Activated CD4-positive, alpha-beta memory T cell treated with anti-CD3 and anti-CD28 coated beads, Interleukin-2, amount 10 ng/mL, durations not matched to agents 7 days and 5 days (primary cell): ENCODE measurements around the gene R3HDML. TPM values are rescaled to one million over a fixed set of nuclear protein-coding genes. Genes with fewer than 3 reads are reported as not detected.
"Not testable (repeated sequence)": the region's sequence is repeated elsewhere in the genome, so short reads cannot be mapped to it uniquely, and the experiment has no call there.

Experiments used
- CTCF ChIA-PET: fragments of 350-600 bp; sonication (Branson Sonifier 250); formaldehyde crosslinking; loops from one replicate; lab custom pipeline; 2021; ENCODE audit warnings: antibody characterized with exemption, inconsistent platforms; lab: Charles Lee
- POLR2A ChIA-PET: fragments of 350-600 bp; sonication (Branson Sonifier 250); formaldehyde crosslinking; loops from one replicate; lab custom pipeline; 2021; ENCODE audit warnings: antibody characterized with exemption; lab: Charles Lee
- DNase-seq: peaks from one replicate; pipeline ENCODE4 v3.0.0-alpha.2; 2020
- H3K27ac Mint-ChIP-seq: one replicate; pipeline ENCODE4 v1.8.0; 2021; ENCODE audit warnings: mild to moderate bottlenecking, mixed read lengths
- H3K27me3 Mint-ChIP-seq: one replicate; pipeline ENCODE4 v1.8.0; 2021; ENCODE audit warnings: mixed read lengths
- H3K36me3 Mint-ChIP-seq: one replicate; pipeline ENCODE4 v1.8.0; 2021; ENCODE audit warnings: low read depth, mixed read lengths
- H3K4me1 Mint-ChIP-seq: one replicate; pipeline ENCODE4 v1.8.0; 2021; ENCODE audit warnings: mixed read lengths
- H3K4me3 Mint-ChIP-seq: one replicate; pipeline ENCODE4 v1.8.0; 2021; ENCODE audit warnings: mild to moderate bottlenecking, mixed read lengths
- H3K9me3 Mint-ChIP-seq: one replicate; pipeline ENCODE4 v1.8.0; 2021; ENCODE audit warnings: mixed read lengths
- total RNA-seq, 2 experiments: library from RNA; stranded (reverse); gene quantifications; one replicate each; pipeline ENCODE4 v1.2.3, GENCODE V29; 2021

The R3HDML gene
- not detected for total RNA-seq

- H3K9me3 Mint-ChIP-seq = no peaks in the 10 kb centered on the region
- no peaks in the 10 kb centered on the region for H3K36me3 Mint-ChIP-seq
- H3K4me3 Mint-ChIP-seq = no peak within 1 kb of the TSS
- H3K4me1 Mint-ChIP-seq = no peaks in the 10 kb centered on the region
- CTCF ChIA-PET = no interaction called here
- POLR2A ChIA-PET = no interaction called here
- H3K27ac Mint-ChIP-seq = no peak within 1 kb of the TSS
- DNase-seq = no peak
- H3K27me3 Mint-ChIP-seq = peaks cover 13% of the 10 kb centered on the region
These were observed at the start of gene R3HDML for GRCh38 chr20:44336725-44337380. R3HDML (plus strand) TSS chr20:44337043; CDS start chr20:44337158, 115 bp downstream.

GRCh38 chr20:44287272-44288097 lies 49.4 kb upstream of the R3HDML start:
- CTCF ChIA-PET = interaction anchor here (0.7 to 4.8 kb wide), 3 partner anchors 24 to 97 kb away, joined by 3 to 11 read pairs (median 6); partner anchors contain the start of gene FITM2
- H3K27me3 Mint-ChIP-seq = peaks cover 2% of the 10 kb centered on the region
- H3K36me3 Mint-ChIP-seq = no peaks in the 10 kb centered on the region
- no peak overlapping the region for H3K27ac Mint-ChIP-seq
- H3K4me1 Mint-ChIP-seq = no peaks in the 10 kb centered on the region
- no peaks in the 10 kb centered on the region for H3K9me3 Mint-ChIP-seq
- H3K4me3 Mint-ChIP-seq = no peak overlapping the region
- DNase-seq = no peak
- POLR2A ChIA-PET = no interaction called here

GRCh38 chr20:44288252-44288651 lies 48.6 kb upstream of the R3HDML start:
- Mint-ChIP-seq H3K36me3 (no peaks in the 10 kb centered on the region), H3K27me3 (peaks cover 2% of the 10 kb centered on the region), H3K9me3 (no peaks in the 10 kb centered on the region), H3K27ac (no peak overlapping the region), H3K4me3 (no peak overlapping the region), H3K4me1 (no peaks in the 10 kb centered on the region)
- POLR2A ChIA-PET = no interaction called here
- CTCF ChIA-PET = interaction anchor here (2.0 kb wide), 1 partner anchor 71 kb away, joined by 6 read pairs; no protein-coding TSS in a partner anchor
- DNase-seq = no peak

GRCh38 chr20:44291754-44292153 lies 45.1 kb upstream of the R3HDML start:
- ChIA-PET POLR2A (no interaction called here), CTCF (no interaction called here)
- DNase-seq = no peak
- H3K9me3 Mint-ChIP-seq = no peaks in the 10 kb centered on the region
- no peaks in the 10 kb centered on the region for H3K36me3 Mint-ChIP-seq
- no peaks in the 10 kb centered on the region for H3K4me1 Mint-ChIP-seq
- no peaks in the 10 kb centered on the region for H3K27me3 Mint-ChIP-seq
- H3K27ac Mint-ChIP-seq = no peak overlapping the region
- H3K4me3 Mint-ChIP-seq = no peak overlapping the region

- H3K27ac Mint-ChIP-seq = no peak overlapping the region
- POLR2A ChIA-PET = no interaction called here
These were observed 40.8 kb upstream of the R3HDML start for GRCh38 chr20:44296011-44296410.

GRCh38 chr20:44297721-44298120 lies 39.1 kb upstream of the R3HDML start:
- no peaks in the 10 kb centered on the region for H3K27me3 Mint-ChIP-seq
- no peak overlapping the region for H3K4me3 Mint-ChIP-seq
- ChIA-PET CTCF (no interaction called here), POLR2A (no interaction called here)
- DNase-seq = no peak
- no peaks in the 10 kb centered on the region for H3K36me3 Mint-ChIP-seq
- no peaks in the 10 kb centered on the region for H3K9me3 Mint-ChIP-seq
- H3K4me1 Mint-ChIP-seq = no peaks in the 10 kb centered on the region
- H3K27ac Mint-ChIP-seq = no peak overlapping the region

More at GRCh38 chr20:44296011-44296410, 40.8 kb upstream of the R3HDML start:
- no peak for DNase-seq
- H3K4me1 Mint-ChIP-seq = no peaks in the 10 kb centered on the region
- no peak overlapping the region for H3K4me3 Mint-ChIP-seq
- CTCF ChIA-PET = no interaction called here
- no peaks in the 10 kb centered on the region for H3K36me3 Mint-ChIP-seq
- no peaks in the 10 kb centered on the region for H3K27me3 Mint-ChIP-seq
- no peaks in the 10 kb centered on the region for H3K9me3 Mint-ChIP-seq

- POLR2A ChIA-PET, H3K36me3 Mint-ChIP-seq, H3K4me1 Mint-ChIP-seq, H3K9me3 Mint-ChIP-seq, H3K27ac Mint-ChIP-seq, H3K27me3 Mint-ChIP-seq, DNase-seq, H3K4me3 Mint-ChIP-seq: not testable (repeated sequence)
- CTCF ChIA-PET = interaction anchor here (1.0 to 2.4 kb wide), 3 partner anchors 12 to 81 kb away, joined by 4 to 8 read pairs (median 6); partner anchors contain the start of gene FITM2
These were observed 37.8 kb upstream of the R3HDML start for GRCh38 chr20:44299011-44299535.

GRCh38 chr20:44301285-44301684 lies 35.6 kb upstream of the R3HDML start:
- Mint-ChIP-seq H3K4me3 (no peak overlapping the region), H3K36me3 (no peaks in the 10 kb centered on the region), H3K27ac (no peak overlapping the region), H3K27me3 (no peaks in the 10 kb centered on the region), H3K9me3 (no peaks in the 10 kb centered on the region), H3K4me1 (no peaks in the 10 kb centered on the region)
- ChIA-PET CTCF (interaction anchor here (2.0 to 2.4 kb wide), 2 partner anchors 10 to 83 kb away, joined by 6 to 8 read pairs; partner anchors contain the start of gene FITM2), POLR2A (no interaction called here)
- DNase-seq = no peak

- H3K4me3 Mint-ChIP-seq = no peak overlapping the region
- no peaks in the 10 kb centered on the region for H3K27me3 Mint-ChIP-seq
- no peaks in the 10 kb centered on the region for H3K4me1 Mint-ChIP-seq
- CTCF ChIA-PET = interaction anchor here (1.9 kb wide), 1 partner anchor 9 kb away, joined by 5 read pairs; the partner anchor contains the start of gene FITM2
- H3K36me3 Mint-ChIP-seq = no peaks in the 10 kb centered on the region
- no peaks in the 10 kb centered on the region for H3K9me3 Mint-ChIP-seq
- H3K27ac Mint-ChIP-seq = no peak overlapping the region
- POLR2A ChIA-PET = no interaction called here
- DNase-seq = no peak
These were observed 34.7 kb upstream of the R3HDML start for GRCh38 chr20:44302026-44302669.

GRCh38 chr20:44302736-44303135 lies 34.1 kb upstream of the R3HDML start:
- Mint-ChIP-seq H3K27me3 (no peaks in the 10 kb centered on the region), H3K4me1 (no peaks in the 10 kb centered on the region), H3K4me3 (no peak overlapping the region), H3K27ac (no peak overlapping the region), H3K9me3 (no peaks in the 10 kb centered on the region), H3K36me3 (no peaks in the 10 kb centered on the region)
- no peak for DNase-seq
- ChIA-PET POLR2A (no interaction called here), CTCF (interaction anchor here (1.9 kb wide), 1 partner anchor 8 kb away, joined by 5 read pairs; the partner anchor contains the start of gene FITM2)

GRCh38 chr20:44304383-44304782 lies 32.5 kb upstream of the R3HDML start:
- Mint-ChIP-seq H3K36me3 (no peaks in the 10 kb centered on the region), H3K4me1 (peaks cover 1% of the 10 kb centered on the region), H3K27me3 (no peaks in the 10 kb centered on the region), H3K4me3 (no peak overlapping the region), H3K9me3 (no peaks in the 10 kb centered on the region), H3K27ac (no peak overlapping the region)
- no peak for DNase-seq
- CTCF ChIA-PET = no interaction called here
- POLR2A ChIA-PET = no interaction called here

- no peak for DNase-seq
- ChIA-PET POLR2A (no interaction called here), CTCF (interaction anchor here (14.2 kb wide), 1 partner anchor 89 kb away, joined by 470 read pairs; no protein-coding TSS in a partner anchor)
- no peaks in the 10 kb centered on the region for H3K9me3 Mint-ChIP-seq
- H3K4me1 Mint-ChIP-seq = peaks cover 19% of the 10 kb centered on the region
- H3K4me3 Mint-ChIP-seq = no peak overlapping the region
- no peak overlapping the region for H3K27ac Mint-ChIP-seq
- no peaks in the 10 kb centered on the region for H3K36me3 Mint-ChIP-seq
- H3K27me3 Mint-ChIP-seq = no peaks in the 10 kb centered on the region
These were observed 29.9 kb upstream of the R3HDML start for GRCh38 chr20:44306927-44307326.
